Liver (tissue), 3 donors: ENCODE data around the gene ABTB2.

Source experiments
- CTCF ChIP-seq: fragments of 150-350 bp; IDR thresholded peaks from 2 replicates; pipeline ENCODE4 v1.5.1; 2017; ENCODE audit warnings: improper control_type of control experiment, low read depth, low read length; ENCODE audit not compliant: missing input control
- EGR1 ChIP-seq, 2 donors: IDR thresholded peaks; 2 replicates each; pipeline ENCODE4 v1.6.1; 2016 to 2018; ENCODE audit warnings: antibody characterized with exemption in 2 of 2, low read depth in 2 of 2
- JUND ChIP-seq, 2 donors: IDR thresholded peaks; 2 replicates each; pipeline ENCODE4 v1.6.1; 2016; ENCODE audit warnings: antibody characterized with exemption in 2 of 2
- REST ChIP-seq: IDR thresholded peaks from 2 replicates; pipeline ENCODE4 v1.6.1; 2016; ENCODE audit warnings: antibody characterized with exemption, mild to moderate bottlenecking
- RXRA ChIP-seq, 2 donors: IDR thresholded peaks; 2 replicates each; pipeline ENCODE4 v1.6.1; 2017 to 2018; ENCODE audit warnings: antibody characterized with exemption in 2 of 2, mild to moderate bottlenecking in 1 of 2
- SP1 ChIP-seq: IDR thresholded peaks from 2 replicates; pipeline ENCODE4 v1.6.1; 2018; ENCODE audit warnings: antibody characterized with exemption, mild to moderate bottlenecking
- TAF1 ChIP-seq: conservative IDR thresholded peaks from 2 replicates; pipeline ENCODE4 v1.6.1; 2016; ENCODE audit warnings: antibody characterized with exemption, mild to moderate bottlenecking
- YY1 ChIP-seq: IDR thresholded peaks from 2 replicates; pipeline ENCODE4 v1.6.1; 2016; ENCODE audit warnings: antibody characterized with exemption, mild to moderate bottlenecking
- TF ChIP-seq, protein P1 (sequence below): IDR thresholded peaks from 2 replicates; pipeline ENCODE4 v1.6.1; 2016; ENCODE audit warnings: antibody characterized with exemption
- donor health status: healthy.
- donor health status: healthy.

GRCh38 chr11:34346551-34346950, 11.3 kb downstream of the ABTB2 start:
- TF ChIP-seq CTCF (no peak), RXRA (IDR thresholded peaks at IDR 0.05) (peak in 1 of 2 donors; percentile 45), SP1 (no peak), TAF1 (no peak), JUND (IDR thresholded peaks at IDR 0.05) (peak in 1 of 2 donors; percentile 32), REST (no peak), YY1 (no peak), EGR1 (IDR thresholded peaks at IDR 0.05; ENCODE audit: low read depth in 2 of 2) (no peak)
- TF ChIP-seq, protein P1, sequence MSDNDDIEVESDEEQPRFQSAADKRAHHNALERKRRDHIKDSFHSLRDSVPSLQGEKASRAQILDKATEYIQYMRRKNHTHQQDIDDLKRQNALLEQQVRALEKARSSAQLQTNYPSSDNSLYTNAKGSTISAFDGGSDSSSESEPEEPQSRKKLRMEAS = no peak
